ENCODE results near the gene TGFBR3.

TGFBR3 gene

DNA sequence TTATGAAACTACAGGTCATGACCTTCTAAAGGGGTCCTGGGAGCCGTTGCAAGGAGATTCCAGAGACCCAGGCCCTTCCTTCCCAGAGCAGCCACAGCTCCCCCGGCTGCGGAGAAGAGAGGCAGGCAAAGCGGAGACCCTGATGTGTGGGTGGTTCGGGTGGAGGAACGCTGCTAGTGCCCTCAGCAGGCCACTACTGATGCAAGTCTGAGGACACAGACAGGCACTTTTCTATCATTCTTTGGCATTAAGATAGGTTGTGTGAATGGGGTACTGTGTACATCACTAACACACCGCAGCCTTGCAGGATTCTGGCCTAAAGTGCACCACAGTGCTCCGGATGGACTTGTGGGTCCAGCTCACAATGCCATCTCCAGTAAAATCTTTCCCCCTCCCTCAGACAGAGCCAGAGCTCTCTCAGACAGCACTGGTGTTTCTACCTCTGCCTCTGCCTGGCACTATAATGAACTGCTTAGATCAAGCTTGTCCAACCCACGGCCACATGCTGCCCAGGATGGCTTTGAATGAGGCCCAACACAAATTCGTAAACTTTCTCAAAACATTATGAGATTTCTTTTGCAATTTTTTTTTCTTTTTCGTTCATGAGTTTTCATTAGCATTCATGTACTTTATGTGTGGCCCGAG is 121.4 kb downstream of the TGFBR3 start:
- in situ Hi-C loops (cut with MboI; ENCODE audit: low sequenced_read_pairs) = no loop called here

DNA sequence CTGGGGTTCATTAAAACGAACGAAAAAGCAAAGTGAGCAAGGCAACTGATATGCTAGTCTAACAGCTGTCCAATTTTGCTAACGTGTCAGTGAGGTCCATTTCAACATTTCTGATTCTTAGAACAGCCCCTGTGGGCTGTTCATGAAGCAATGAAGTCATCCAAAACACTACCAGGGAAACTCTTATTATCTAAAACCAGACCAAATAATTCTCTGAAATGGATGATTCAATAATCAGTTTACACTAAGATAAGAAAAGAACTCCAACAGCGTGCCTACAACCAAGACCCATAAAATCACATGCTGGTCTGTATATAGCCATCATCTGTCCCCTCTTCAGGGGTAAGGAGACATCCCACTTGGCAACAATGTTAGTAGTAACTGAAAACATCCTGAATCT is 122.7 kb downstream of the TGFBR3 start:
- in situ Hi-C loops (cut with MboI; ENCODE audit: low sequenced_read_pairs) = no loop called here

DNA sequence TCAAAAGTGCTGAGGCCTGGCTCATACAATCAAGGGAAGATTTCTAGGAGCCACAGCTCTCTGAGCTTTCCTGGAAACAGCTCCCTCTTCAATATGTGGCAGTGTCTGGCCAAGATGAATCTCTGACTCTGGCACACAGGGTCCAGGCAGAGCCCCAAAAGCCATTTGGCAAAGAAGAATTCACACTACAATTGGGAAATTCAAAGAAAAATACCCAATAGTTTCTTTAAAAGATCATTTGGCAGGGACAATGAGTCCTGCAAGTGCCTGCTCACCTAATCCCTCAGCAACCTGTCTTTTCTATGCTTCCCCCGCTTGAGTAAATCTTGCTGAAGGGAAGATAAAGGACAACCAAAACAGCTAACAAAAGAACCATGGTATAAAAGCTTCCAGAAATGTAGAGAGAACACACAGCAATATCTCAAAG is 124.6 kb downstream of the TGFBR3 start:
- in situ Hi-C loops (cut with MboI; ENCODE audit: low sequenced_read_pairs) = no loop called here

DNA sequence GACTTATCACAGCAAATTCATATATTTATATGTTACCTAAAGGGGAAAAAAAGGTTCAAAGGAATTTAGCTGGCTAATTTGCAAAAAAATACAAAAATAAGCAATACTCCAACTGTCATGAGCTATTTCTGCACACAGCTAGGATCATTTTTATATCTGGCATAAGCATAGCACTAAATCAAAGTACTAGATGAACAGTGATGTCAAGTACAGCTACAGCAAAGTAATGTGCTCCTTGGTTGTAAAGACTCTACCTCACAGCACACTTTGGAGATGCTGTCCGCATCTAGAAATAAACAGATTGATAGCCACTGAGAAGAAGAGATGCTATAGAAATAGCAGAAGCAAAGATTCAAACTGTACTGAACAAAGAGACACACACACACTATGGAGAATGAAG is 125.4 kb downstream of the TGFBR3 start:
- in situ Hi-C loops (cut with MboI; ENCODE audit: low sequenced_read_pairs) = no loop called here

DNA sequence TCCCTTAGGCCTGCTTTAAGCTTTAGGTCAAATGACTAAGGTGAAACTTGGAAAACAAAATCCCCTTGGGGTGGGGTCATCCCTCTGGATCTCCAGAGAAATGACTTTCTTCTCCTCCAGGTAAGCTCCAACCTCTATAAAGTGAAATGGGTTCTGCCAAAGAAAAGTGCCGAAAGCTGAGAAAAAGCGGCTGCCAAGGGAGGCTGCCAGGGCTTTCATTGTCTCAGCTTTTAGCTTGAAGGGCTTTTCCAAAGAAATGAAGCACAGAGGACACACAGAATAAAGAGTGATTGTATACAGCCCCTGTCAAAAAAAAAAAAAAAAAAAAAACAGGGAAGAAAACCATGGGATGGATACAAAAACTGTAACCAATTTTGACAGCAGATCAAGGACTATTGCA is 126.9 kb downstream of the TGFBR3 start:
- in situ Hi-C loops (cut with MboI; ENCODE audit: low sequenced_read_pairs) = no loop called here

DNA sequence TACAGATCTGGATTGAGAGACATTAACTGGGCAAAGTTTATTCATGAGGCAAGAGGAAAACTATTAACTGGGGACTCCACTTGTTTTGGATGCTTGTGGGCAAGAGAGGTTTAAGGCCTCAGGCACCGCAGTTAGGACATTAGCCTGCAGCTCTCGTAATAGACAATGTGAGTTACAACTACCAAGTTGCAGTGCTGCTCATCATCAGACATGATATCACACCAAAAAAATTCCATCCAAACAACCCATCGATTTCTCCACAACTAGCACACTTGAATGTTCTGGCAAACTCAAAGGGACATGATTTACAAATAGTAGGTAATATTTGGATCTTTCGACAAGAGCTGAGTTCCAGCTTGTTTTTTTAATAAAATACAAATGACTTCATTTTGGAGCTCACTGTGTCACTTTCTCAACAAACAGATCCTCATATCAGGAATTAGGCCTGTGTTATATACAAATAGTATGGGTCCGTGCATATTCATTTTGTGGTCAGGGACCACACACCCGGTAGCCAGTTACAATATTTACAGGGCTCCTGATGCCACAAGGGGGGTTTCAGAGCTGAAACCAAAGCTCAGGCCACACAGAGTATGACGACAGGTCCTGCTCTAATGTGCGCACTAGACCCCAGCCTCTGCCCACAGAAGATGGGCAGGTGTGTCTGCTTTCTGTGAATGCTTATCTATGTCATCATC is 128.0 kb downstream of the TGFBR3 start:
- in situ Hi-C loops (cut with MboI; ENCODE audit: low sequenced_read_pairs) = no loop called here

DNA sequence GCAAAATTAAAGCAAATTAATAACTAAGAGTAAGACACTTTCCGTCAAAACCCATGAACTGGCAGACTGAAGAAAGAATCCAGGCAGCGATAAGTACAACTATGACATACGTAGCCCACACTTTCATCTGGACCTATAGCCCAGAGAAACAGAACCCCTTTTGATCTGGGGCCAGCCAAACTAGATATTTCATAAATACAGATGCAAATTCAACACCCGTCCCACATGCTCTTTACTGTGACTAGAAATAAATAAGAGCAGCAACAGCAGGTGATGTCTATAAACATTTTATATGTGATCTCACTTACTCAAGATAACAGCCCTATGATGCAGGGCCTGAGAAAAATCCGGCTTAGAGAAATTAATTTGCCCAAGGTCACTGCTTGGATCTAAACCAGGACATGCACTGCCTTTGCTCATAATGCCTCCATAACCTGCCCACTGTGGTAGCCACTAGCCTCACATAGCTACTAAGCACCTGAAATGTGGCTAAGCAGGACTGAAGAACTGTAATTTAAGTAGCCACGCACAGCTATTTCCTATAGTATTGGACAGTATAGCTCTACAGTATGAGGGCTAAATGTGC is 130.2 kb downstream of the TGFBR3 start:
- in situ Hi-C loops (cut with MboI; ENCODE audit: low sequenced_read_pairs) = no loop called here

DNA sequence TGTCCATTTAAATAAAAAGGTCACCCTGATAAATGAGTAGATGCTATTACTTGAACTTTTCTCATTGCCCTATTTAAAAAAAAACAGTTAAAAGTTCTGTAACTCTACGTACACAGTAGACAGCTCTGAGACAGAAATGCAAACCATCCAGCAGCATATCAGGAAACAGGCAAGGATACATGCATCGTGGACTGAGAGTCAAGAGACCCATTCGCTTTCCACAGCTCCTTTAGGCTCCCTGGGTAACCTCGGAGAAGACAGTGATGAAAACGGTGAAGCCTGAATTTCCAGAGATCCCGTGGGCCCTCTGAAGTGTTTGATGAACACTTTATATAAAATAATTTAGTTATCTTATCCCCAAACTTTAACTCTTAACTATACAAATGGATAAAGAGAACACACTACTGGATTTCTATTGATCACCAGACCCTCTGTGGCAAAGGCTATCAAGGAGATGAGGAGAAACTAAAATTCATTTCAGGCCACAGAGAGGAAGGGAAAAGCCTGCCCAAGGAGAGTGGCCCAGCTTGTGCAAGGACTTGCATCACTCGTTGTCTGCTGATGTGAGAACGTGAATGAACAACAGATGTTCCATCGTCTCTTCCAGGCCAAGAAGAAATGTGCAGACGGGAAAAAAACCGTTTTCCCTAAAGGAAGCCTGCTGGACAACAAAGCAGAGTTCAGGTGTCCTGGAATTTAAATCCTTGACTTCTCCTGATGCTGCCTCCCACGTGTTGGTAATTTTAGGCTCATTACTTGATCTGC is 131.0 kb downstream of the TGFBR3 start:
- in situ Hi-C loops (cut with MboI; ENCODE audit: low sequenced_read_pairs) = no loop called here

DNA sequence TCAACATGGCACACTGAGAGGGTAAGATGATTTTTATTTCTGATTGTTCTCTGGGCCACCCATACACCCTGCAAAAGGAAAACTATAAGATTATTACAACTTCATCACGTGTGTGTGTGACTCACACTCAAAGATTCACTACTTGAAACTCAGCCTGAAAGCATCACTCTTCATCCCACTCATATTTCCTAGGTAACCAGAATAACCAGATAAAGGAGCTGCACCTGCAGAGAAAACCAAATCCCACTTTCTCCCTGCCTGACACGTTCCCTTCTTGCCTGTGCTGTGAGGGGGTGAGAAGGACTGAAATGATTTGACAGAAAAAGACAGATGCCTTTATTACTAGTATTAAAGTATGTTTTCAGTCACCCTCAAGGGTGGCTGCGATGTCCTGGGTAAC is 131.6 kb downstream of the TGFBR3 start:
- in situ Hi-C loops (cut with MboI; ENCODE audit: low sequenced_read_pairs) = no loop called here

DNA sequence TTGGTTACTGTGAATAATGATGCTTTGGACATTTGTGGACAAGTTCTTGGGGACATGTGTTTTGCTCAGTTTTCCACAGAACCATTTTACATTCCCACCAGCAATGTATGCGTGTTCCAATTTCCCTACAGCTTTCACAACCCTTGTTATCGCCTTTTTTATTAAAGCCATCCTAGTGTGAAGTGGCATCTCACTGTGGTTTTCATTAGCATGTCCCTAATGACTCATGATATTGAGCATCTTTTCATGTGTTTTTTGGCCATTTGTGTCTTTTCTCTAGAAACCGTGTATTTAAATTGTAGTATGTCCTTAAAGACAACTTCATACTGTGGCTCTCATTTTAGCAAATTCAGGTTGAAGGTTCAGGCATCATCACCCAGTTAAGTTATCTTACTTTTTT is 132.1 kb downstream of the TGFBR3 start:
- in situ Hi-C loops (cut with MboI; ENCODE audit: low sequenced_read_pairs) = no loop called here

DNA sequence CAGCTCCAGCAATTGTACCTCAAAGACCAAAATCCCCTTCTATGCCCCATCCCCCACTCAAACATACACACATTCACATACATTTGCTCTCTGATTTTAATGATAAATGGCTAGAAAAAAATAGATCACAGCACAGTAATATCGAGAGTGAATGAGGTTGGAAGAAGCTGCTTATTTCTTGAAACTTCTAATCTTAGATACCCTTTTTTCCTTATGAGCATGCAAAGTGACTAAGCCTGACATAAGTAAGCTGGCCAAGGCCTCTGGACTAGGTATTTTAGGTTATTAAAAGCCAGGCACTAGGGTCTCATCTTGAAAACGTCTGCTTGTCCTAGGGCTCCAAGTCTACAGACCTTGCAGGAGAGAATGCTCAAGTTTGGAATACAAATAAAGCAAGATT is 133.6 kb downstream of the TGFBR3 start:
- in situ Hi-C loops (cut with MboI; ENCODE audit: low sequenced_read_pairs) = no loop called here

DNA sequence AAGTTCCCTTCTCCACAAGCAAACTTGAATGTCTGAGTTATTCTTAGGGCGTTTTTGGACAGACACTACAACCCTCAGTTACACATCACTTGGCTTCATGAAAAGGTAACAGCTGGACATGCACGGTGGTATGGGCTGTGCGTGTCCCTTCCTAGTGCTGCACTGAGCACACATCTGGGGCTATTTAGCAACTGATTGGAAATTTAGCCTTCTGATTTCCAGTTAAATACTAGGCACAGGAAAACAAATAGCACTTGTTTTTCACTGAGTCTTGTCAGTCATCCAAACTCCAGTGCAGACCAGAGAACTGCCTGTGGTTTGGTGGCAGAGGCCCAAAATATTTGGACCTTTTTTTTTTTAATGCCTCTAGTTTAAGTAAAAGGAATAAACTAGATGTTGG is 134.7 kb downstream of the TGFBR3 start:
- in situ Hi-C loops (cut with MboI; ENCODE audit: low sequenced_read_pairs) = no loop called here

DNA sequence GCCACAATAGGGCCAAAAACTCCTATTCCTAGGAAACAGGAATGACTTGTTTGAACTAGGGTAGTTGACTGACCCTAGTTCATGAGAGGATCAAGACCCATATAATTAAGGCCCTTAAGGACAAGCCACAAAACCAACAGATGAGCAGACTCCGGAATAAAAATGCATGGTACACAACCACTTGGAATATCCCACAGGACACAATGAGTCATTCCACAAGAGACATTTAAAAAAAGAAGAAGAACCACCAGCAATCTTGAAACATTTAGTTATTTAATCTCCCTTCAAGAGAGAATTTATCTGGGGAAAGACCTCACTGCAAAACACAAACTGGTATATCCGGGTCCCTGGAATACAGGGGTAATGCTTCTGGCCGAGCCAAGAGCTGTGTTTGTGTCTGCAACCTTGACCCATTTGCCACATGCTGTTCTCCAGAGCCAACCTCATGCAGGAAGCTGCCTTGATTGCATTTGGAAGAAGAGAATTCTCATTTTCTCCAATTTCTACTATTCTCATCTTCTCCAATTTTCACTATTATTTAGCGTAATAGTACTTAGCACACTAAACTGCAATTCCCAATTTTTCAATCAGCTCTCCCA is 135.5 kb downstream of the TGFBR3 start:
- in situ Hi-C loops (cut with MboI; ENCODE audit: low sequenced_read_pairs) = no loop called here

DNA sequence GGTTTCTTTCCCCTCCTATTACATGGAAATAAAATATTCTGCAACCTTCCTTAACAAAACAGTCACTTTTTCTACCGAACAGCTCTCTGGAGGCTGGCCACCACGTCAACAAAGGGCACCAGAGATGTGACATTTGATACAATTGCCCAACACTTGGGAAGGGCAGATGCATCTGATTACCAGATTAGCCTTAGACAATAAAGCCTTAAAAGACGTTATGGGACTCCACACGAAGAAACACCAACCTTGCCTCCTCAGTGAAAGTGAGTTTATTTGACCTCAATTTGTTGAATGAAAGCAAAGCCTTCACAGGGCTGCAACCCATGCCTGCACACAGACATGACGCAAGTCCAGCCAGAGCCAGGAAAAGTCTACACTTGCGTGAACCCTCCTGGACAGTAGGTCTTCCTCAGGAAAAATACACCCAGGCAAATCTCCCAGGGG is 136.1 kb downstream of the TGFBR3 start:
- in situ Hi-C loops (cut with MboI; ENCODE audit: low sequenced_read_pairs) = no loop called here

DNA sequence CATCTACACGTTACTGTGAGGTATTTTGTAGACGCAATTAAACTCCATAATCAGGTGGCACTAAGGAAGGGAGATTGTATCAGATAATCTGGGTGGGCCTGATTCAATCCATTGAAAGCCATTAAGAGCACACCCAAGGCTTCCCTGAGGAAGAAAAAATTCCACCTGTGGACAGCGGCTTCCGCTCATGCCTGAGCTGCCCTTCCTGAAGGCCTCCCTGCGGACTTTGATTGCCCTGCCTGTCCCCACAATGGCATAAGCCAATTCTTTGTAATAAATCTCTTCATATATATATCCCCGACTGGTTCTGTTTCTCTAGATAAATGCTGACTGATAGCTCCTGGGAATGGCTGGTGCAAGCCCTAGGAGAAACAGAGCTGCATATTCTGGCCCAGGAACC is 138.3 kb downstream of the TGFBR3 start:
- in situ Hi-C loops (cut with MboI; ENCODE audit: low sequenced_read_pairs) = no loop called here

DNA sequence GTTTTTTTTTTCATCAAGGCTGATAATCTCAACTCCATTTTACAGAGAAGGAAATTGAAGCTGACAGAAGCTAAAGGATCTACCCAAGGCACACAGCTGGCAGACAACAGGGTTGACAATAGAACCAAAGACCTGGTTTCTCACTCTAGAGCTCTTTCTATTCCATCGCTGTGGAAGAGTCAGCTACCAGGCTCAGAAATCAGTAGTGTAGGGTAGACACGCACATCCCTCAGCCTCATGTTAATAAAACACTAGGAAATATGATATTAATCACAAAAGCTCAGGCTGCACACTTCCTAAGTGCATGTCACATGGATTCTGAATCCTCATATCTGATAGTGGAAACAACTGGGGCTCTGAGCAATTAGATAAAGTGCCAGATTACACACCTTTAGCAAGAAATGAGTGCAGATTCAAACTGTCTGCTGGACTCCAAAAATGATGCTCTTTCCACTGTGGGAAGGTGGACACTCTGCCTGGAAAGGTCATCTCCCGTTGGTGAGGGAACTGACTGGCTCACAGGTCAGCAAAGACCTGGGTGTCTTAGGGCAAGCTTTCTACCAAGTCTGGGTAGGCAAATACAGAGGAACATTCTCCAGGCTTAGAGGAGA is 139.1 kb downstream of the TGFBR3 start:
- in situ Hi-C loops (cut with MboI; ENCODE audit: low sequenced_read_pairs) = no loop called here

DNA sequence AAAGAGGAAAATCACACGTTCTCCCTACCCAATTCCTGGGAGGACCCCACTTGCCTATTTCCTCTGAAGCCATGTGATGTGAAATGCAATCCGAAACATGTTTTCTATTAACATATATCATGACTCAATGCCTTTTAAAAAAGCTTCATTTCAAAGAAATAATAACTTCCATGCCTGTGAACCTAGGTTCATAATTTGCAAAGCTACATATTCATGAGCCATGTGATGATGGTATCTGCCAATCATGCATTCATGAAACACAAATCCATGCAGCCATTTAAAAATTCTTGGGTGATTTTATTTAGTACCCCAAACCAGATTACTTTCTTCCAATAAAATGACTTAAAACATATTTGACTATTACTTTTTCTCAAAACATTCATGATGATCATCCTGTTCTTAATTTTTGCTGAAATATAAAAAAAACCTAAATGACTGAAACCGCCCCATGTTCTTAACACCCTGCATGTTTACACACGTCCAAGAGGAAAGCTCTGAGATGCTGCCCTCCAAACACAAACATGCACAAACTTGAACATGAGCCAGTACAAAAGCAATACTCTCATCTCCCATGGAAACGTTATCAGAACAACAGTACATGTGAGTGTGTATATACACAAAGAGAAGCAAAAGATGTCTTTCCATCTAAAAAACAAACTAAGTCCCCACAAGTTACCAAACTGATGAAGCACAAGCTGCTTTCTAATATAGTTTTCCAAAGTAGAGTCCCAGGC is 140.1 kb downstream of the TGFBR3 start:
- in situ Hi-C loops (cut with MboI; ENCODE audit: low sequenced_read_pairs) = no loop called here

DNA sequence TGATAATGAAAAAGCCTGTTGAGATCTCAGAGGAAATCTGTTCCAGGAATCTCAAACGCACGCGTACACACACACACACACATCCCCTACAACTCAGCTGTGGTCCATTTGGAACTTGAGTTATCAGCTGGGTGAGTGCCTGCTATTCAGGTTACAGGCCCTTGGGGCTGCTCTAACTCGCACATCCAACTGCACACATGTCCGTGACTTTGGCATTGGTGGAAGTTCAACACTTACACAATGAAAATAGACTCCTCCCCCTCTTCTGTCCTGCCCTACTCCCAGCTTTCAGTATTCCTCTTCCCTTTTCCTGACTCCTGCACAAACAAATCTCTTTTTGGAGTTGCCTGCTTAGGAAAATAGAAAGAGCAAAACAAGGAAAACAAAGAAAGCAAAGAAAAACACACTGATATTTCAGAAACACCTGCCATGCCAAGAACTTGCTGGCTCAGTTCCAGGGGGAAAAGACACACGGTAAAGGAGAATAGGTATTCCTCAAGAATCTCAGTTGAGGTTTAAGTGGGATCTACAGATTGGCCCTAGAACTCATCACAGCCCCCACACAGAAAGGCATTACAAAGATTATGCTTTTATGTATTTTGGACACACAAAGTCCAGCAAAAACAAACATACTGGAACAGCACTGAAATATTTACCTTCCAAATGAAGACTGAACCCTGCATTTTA is 140.9 kb downstream of the TGFBR3 start:
- in situ Hi-C loops (cut with MboI; ENCODE audit: low sequenced_read_pairs) = no loop called here

DNA sequence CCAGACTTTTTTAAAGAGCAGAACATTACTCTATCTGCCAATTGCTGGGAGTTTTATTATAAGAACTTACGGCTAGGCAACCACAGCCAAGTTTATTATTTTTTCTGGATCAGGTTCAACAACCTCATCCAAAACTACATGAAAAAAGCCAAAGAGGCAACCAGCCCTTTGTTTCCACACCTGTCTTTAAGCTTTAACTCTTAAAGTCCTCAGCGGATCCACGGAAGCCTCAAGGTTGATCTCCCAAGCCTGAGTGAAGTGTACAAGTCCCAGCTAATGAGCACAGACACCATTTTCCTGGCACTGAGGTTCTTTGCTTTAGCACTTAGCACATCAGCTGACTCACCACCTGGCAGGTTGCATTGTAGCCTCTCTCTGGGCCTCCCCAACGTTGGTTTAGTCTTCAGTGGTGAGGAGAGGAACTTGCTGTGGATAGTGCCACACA is 143.1 kb downstream of the TGFBR3 start:
- in situ Hi-C loops (cut with MboI; ENCODE audit: low sequenced_read_pairs) = no loop called here

DNA sequence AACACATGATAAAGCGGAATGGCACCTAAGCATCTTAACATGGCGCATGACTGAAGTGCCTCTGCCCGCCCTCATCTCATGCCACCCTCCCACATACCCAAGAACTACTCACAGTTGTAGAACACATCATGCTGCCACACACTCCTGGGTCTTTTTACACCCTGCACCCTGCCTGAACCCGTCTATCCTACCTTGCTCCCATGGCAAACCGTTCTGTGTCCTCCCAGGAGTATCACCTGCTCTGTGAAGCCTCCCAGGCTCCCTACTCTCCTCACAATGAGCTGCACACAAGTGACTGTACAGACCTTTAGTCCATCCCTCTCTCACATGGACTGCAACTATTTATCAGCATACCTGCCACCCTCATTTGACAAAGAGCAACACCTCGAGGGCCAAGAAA is 144.0 kb downstream of the TGFBR3 start:
- in situ Hi-C loops (cut with MboI; ENCODE audit: low sequenced_read_pairs) = no loop called here
